ENCODE results near the gene SERP1. TPM values are rescaled to one million over a fixed set of nuclear protein-coding genes. Genes with fewer than 3 reads are reported as not detected.

SERP1 gene
- total RNA-seq, 1 donor from 2014 or later = 119 TPM

DNA sequence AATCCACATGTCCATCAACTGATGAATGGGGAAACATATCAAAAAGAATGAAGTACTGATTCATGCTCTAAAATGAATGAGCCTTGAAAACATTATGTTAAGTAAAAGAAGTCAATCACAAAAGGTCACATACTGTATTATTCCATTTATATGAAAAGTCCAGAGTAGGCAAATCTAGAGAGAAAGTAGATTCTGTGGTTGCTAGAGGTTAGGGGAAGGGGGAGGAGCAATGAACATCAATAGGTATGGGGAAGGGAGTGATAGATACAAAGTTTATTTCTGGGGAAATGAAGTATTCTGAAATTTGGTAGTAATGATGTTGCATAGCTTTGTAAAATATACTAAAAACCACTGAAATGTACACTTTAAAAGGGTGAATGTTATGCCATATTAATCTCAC, 14.5 kb downstream of the SERP1 start:
- Mint-ChIP-seq H3K27ac (ENCODE audit: unreplicated experiment) (no peak overlapping the region), H3K36me3 (ENCODE audit: low read depth, unreplicated experiment) (peaks cover 3% of the 10 kb centered on the region), H3K9me3 (ENCODE audit: unreplicated experiment) (no peaks in the 10 kb centered on the region), H3K4me3 (ENCODE audit: unreplicated experiment) (no peak overlapping the region), H3K27me3 (ENCODE audit: low read depth, unreplicated experiment) (no peaks in the 10 kb centered on the region), H3K4me1 (ENCODE audit: low read depth, unreplicated experiment) (no peaks in the 10 kb centered on the region)
- H3K4me3 ChIP-seq (ENCODE audit: insufficient read depth, low read depth, low read length) = no peak overlapping the region
- H4K20me1 ChIP-seq (ENCODE audit: insufficient read depth, low read length) = no peaks in the 10 kb centered on the region
- TF ChIP-seq CTCF (IDR thresholded peaks at IDR 0.05; ENCODE audit: insufficient read depth, low read depth, low read length) (no peak), EZH2 (IDR thresholded peaks at IDR 0.05; ENCODE audit: insufficient read depth, low read length) (no peak)
- no peaks in the 10 kb centered on the region for H3K4me1 ChIP-seq (ENCODE audit: insufficient read depth, low read length)
- H3K79me2 ChIP-seq (ENCODE audit: insufficient read depth, low read length) = no peaks in the 10 kb centered on the region
- H3K27ac ChIP-seq (ENCODE audit: low read depth, low read length) = no peak overlapping the region
- no peaks in the 10 kb centered on the region for H3K36me3 ChIP-seq (ENCODE audit: insufficient read depth, low read length)
- no peak overlapping the region for H3K9ac ChIP-seq (ENCODE audit: low read length)
- H3K27me3 ChIP-seq (ENCODE audit: insufficient read depth, low read length) = no peaks in the 10 kb centered on the region
- FAIRE-seq (no peak), DNase-seq (ENCODE audit: low read depth) (no peak)
- no peak overlapping the region for H2AFZ ChIP-seq (ENCODE audit: low read depth, low read length)
- H3K4me2 ChIP-seq (ENCODE audit: low read length) = no peak overlapping the region
- no peaks in the 10 kb centered on the region for H3K9me3 ChIP-seq (ENCODE audit: insufficient read depth, low read depth, low read length)

DNA sequence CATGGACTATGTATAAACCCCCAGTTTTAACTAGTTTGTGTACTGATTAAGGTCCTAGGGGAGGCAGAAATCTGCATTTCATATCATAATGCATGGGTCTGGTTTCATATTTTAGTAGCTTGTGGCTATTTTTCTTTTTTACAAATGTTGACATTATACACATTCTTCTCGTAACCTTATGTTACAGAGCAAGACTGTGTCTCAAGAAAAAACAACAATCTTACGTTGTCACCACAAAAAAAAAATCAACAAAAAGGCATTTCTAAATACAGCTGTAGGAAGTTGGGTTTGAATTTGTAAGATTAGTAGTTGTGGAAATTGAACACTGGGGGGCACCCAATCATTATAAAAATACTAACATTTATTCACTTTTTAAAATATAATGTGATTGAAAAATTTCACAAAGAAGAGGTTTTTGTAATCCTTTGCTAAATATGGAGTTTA, 17.9 kb downstream of the SERP1 start:
- Histone ChIP-seq H3K27me3 (ENCODE audit: insufficient read depth, low read length) (no peaks in the 10 kb centered on the region), H2AFZ (ENCODE audit: low read depth, low read length) (no peak overlapping the region), H3K9me3 (ENCODE audit: insufficient read depth, low read depth, low read length) (no peaks in the 10 kb centered on the region), H4K20me1 (ENCODE audit: insufficient read depth, low read length) (no peaks in the 10 kb centered on the region), H3K9ac (ENCODE audit: low read length) (no peak overlapping the region), H3K4me1 (ENCODE audit: insufficient read depth, low read length) (no peaks in the 10 kb centered on the region), H3K4me3 (ENCODE audit: insufficient read depth, low read depth, low read length) (no peak overlapping the region), H3K4me2 (ENCODE audit: low read length) (no peak overlapping the region), H3K27ac (ENCODE audit: low read depth, low read length) (no peak overlapping the region), H3K36me3 (ENCODE audit: insufficient read depth, low read length) (no peaks in the 10 kb centered on the region), H3K79me2 (ENCODE audit: insufficient read depth, low read length) (no peaks in the 10 kb centered on the region)
- Mint-ChIP-seq H3K36me3 (ENCODE audit: low read depth, unreplicated experiment) (no peaks in the 10 kb centered on the region), H3K4me1 (ENCODE audit: low read depth, unreplicated experiment) (no peaks in the 10 kb centered on the region), H3K4me3 (ENCODE audit: unreplicated experiment) (no peak overlapping the region), H3K27me3 (ENCODE audit: low read depth, unreplicated experiment) (no peaks in the 10 kb centered on the region), H3K9me3 (ENCODE audit: unreplicated experiment) (no peaks in the 10 kb centered on the region), H3K27ac (ENCODE audit: unreplicated experiment) (no peak overlapping the region)
- peak; percentile 68 for FAIRE-seq
- peak; percentile 32 for TF ChIP-seq CTCF (IDR thresholded peaks at IDR 0.05; ENCODE audit: insufficient read depth, low read depth, low read length)
- TF ChIP-seq EZH2 (IDR thresholded peaks at IDR 0.05; ENCODE audit: insufficient read depth, low read length) = no peak
- DNase-seq (ENCODE audit: low read depth) = no peak

DNA sequence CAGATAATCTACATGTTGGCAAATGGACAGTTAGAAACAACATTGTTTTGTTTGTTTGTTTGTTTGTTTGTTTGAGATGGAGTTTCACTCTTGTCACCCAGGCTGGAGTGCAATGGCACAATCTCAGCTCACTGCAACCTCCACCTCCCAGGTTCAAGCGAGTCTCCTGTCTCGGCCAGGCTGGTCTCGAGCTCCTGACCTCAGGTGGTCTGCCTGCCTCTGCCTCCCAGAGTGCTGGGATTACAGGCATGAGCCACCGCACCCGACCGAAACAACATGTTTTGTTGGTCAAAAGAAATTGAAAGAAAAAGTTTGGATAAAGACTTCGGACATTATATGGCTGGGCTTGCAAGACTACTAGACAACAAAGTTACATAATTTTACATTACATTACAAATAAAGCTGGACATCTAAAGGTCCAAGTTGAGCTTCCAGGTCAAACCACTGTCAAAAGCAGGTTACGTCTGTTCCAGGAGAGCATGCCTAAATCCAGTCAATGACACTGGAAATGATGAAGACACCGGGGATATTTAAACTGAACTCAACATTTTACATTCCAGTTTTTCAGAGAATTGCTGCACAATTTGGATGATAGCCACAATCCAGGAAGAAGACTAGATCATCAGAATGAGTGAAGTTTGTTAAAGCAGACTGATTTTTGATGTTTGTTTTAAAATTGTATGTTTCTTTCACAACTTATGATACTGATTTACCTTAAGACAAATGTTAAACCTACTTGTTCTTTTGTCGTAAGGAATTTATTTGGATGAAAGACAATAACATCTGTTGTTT, 18.6 kb downstream of the SERP1 start:
- Mint-ChIP-seq H3K27me3 (ENCODE audit: low read depth, unreplicated experiment) (no peaks in the 10 kb centered on the region), H3K27ac (ENCODE audit: unreplicated experiment) (peak overlapping the region; percentile 56)
- H3K9ac ChIP-seq (ENCODE audit: low read length) = no peak overlapping the region

More for the DNA sequence above, 18.6 kb downstream of the SERP1 start:
- no peak for DNase-seq (ENCODE audit: low read depth)
- Histone ChIP-seq H3K9me3 (ENCODE audit: insufficient read depth, low read depth, low read length) (no peaks in the 10 kb centered on the region), H3K4me2 (ENCODE audit: low read length) (no peak overlapping the region), H3K27ac (ENCODE audit: low read depth, low read length) (no peak overlapping the region), H3K36me3 (ENCODE audit: insufficient read depth, low read length) (no peaks in the 10 kb centered on the region), H4K20me1 (ENCODE audit: insufficient read depth, low read length) (no peaks in the 10 kb centered on the region), H3K4me1 (ENCODE audit: insufficient read depth, low read length) (no peaks in the 10 kb centered on the region), H2AFZ (ENCODE audit: low read depth, low read length) (no peak overlapping the region), H3K4me3 (ENCODE audit: insufficient read depth, low read depth, low read length) (no peak overlapping the region), H3K27me3 (ENCODE audit: insufficient read depth, low read length) (no peaks in the 10 kb centered on the region), H3K79me2 (ENCODE audit: insufficient read depth, low read length) (no peaks in the 10 kb centered on the region)
- Mint-ChIP-seq H3K36me3 (ENCODE audit: low read depth, unreplicated experiment) (no peaks in the 10 kb centered on the region), H3K4me3 (ENCODE audit: unreplicated experiment) (no peak overlapping the region), H3K4me1 (ENCODE audit: low read depth, unreplicated experiment) (no peaks in the 10 kb centered on the region), H3K9me3 (ENCODE audit: unreplicated experiment) (no peaks in the 10 kb centered on the region)
- no peak for FAIRE-seq
- TF ChIP-seq CTCF (IDR thresholded peaks at IDR 0.05; ENCODE audit: insufficient read depth, low read depth, low read length) = no peak
- TF ChIP-seq EZH2 (IDR thresholded peaks at IDR 0.05; ENCODE audit: insufficient read depth, low read length) = no peak
